AG04449 (cell line): Measurements from ENCODE around the gene CAVIN1.
"Not testable (repeated sequence)": the region's sequence is repeated elsewhere in the genome, so short reads cannot be mapped to it uniquely, and the experiment has no call there.

Experiments
- CTCF ChIA-PET: fragments of 350-600 bp; formaldehyde crosslinking; extraction: SDS; loops from one replicate; lab custom pipeline; 2021; ENCODE audit warnings: antibody characterized with exemption; lab: Yijun Ruan, JAX
- POLR2A ChIA-PET: fragments of 400-600, 350-600 bp; formaldehyde crosslinking; extraction: SDS; loops from one replicate; lab custom pipeline; 2020; ENCODE audit warnings: antibody characterized with exemption, inconsistent platforms; lab: Yijun Ruan, JAX
- DNase-seq: peaks from one replicate; pipeline ENCODE4 v3.0.0-alpha.2; 2010; ENCODE audit warnings: low read depth, low spot score
- H3K4me3 ChIP-seq: 2 replicates; pipeline ENCODE4 v1.5.1; 2011; ENCODE audit warnings: low read depth, mild to moderate bottlenecking, control low read depth, low read length
- CTCF ChIP-seq: IDR thresholded peaks from one replicate; pipeline ENCODE4 v1.5.1; 2011; ENCODE audit warnings: mild to moderate bottlenecking, moderate library complexity, low read length, control low read depth, inconsistent platforms; ENCODE audit not compliant: insufficient read depth; ENCODE audit errors: missing control alignments

CAVIN1 gene

GRCh38 chr17:42459256-42459800 lies 36.3 kb upstream of the CAVIN1 start:
- TF ChIP-seq CTCF, result peak; percentile 37
- no peak for DNase-seq
- peak overlapping the region; percentile 78 for H3K4me3 ChIP-seq
- ChIA-PET CTCF (interaction anchor here (0.9 to 1.7 kb wide), 8 partner anchors 9 to 147 kb away, joined by 3 to 9 read pairs (median 6); no protein-coding TSS in a partner anchor), POLR2A (interaction anchor here (0.5 to 1.5 kb wide), 2 partner anchors 36 to 38 kb away, joined by 3 to 7 read pairs; partner anchors contain the start of gene CAVIN1)

GRCh38 chr17:42458497-42459255 lies 35.6 kb upstream of the CAVIN1 start, which contains the start of gene ATP6V0A1:
Gene ATP6V0A1, plus strand, starts transcription at chr17:42458878. Its CDS starts 2,017 bp downstream, at chr17:42460895.
- no peak for TF ChIP-seq CTCF
- DNase-seq, result no peak
- H3K4me3 ChIP-seq, result peak within 1 kb of the TSS; percentile 78
- ChIA-PET CTCF (interaction anchor here (1.4 to 1.5 kb wide), 2 partner anchors 9 to 17 kb away, joined by 4 to 5 read pairs; no protein-coding TSS in a partner anchor), POLR2A (interaction anchor here (1.5 kb wide), 1 partner anchor 36 kb away, joined by 7 read pairs; the partner anchor contains the start of gene CAVIN1)

GRCh38 chr17:42457107-42457792 lies 34.2 kb upstream of the CAVIN1 start:
- no peak overlapping the region for H3K4me3 ChIP-seq
- no peak for DNase-seq
- ChIA-PET CTCF (interaction anchor here (1.0 to 2.3 kb wide), 3 partner anchors 16 to 70 kb away, joined by 4 to 9 read pairs (median 8); no protein-coding TSS in a partner anchor), POLR2A (interaction anchor here (0.9 to 1.3 kb wide), 4 partner anchors 9 to 36 kb away, joined by 3 to 9 read pairs (median 4); partner anchors contain the start of gene CAVIN1)
- no peak for TF ChIP-seq CTCF

- DNase-seq, result peak; percentile 53
- POLR2A ChIA-PET, result interaction anchor here (0.9 to 1.3 kb wide), 4 partner anchors 10 to 36 kb away, joined by 3 to 9 read pairs (median 4); partner anchors contain the start of gene CAVIN1
- TF ChIP-seq CTCF, result no peak
- CTCF ChIA-PET, result interaction anchor here (1.0 to 2.3 kb wide), 6 partner anchors 15 to 262 kb away, joined by 3 to 9 read pairs (median 4); partner anchors contain the start of gene GHDC
- no peak overlapping the region for H3K4me3 ChIP-seq
Measured at GRCh38 chr17:42456223-42457106, 33.4 kb upstream of the CAVIN1 start.

- POLR2A ChIA-PET, DNase-seq, H3K4me3 ChIP-seq: not testable (repeated sequence)
- CTCF ChIA-PET, result interaction anchor here (2.1 to 2.3 kb wide), 2 partner anchors 14 to 16 kb away, joined by 8 to 9 read pairs; no protein-coding TSS in a partner anchor
Measured at GRCh38 chr17:42454987-42455386, 31.9 kb upstream of the CAVIN1 start.
